Measurements from ENCODE around the gene GINS3. TPM values are rescaled to one million over a fixed set of nuclear protein-coding genes. Genes with fewer than 3 reads are reported as not detected.

GINS3 gene
- total RNA-seq, 4 donors from 2014 or later: 0.77 to 5.9 (median 5.0) TPM

- no peaks in the 10 kb centered on the region for H3K4me1 ChIP-seq
- intact Hi-C loops (cut with DNase I; ENCODE audit: low total_unique reads): loop anchor here (5.0 kb wide), 1 partner anchor 138 kb away; no protein-coding TSS in a partner anchor
- H3K27ac ChIP-seq: no peak overlapping the region
- H3K9me3 ChIP-seq: no peaks in the 10 kb centered on the region
- DNase-seq: no peak
- TF ChIP-seq, protein P1, sequence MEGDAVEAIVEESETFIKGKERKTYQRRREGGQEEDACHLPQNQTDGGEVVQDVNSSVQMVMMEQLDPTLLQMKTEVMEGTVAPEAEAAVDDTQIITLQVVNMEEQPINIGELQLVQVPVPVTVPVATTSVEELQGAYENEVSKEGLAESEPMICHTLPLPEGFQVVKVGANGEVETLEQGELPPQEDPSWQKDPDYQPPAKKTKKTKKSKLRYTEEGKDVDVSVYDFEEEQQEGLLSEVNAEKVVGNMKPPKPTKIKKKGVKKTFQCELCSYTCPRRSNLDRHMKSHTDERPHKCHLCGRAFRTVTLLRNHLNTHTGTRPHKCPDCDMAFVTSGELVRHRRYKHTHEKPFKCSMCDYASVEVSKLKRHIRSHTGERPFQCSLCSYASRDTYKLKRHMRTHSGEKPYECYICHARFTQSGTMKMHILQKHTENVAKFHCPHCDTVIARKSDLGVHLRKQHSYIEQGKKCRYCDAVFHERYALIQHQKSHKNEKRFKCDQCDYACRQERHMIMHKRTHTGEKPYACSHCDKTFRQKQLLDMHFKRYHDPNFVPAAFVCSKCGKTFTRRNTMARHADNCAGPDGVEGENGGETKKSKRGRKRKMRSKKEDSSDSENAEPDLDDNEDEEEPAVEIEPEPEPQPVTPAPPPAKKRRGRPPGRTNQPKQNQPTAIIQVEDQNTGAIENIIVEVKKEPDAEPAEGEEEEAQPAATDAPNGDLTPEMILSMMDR (IDR thresholded peaks at IDR 0.05): no peak
- no peak for TF ChIP-seq POLR2A (IDR thresholded peaks at IDR 0.05)
- no peak overlapping the region for H3K4me3 ChIP-seq
- no peaks in the 10 kb centered on the region for H3K27me3 ChIP-seq
- H3K36me3 ChIP-seq: no peaks in the 10 kb centered on the region
Measured at GRCh38 chr16:58348986-58349385, 43.3 kb upstream of the GINS3 start.

GRCh38 chr16:58352690-58353089, 39.6 kb upstream of the GINS3 start:
- Histone ChIP-seq H3K36me3 (no peaks in the 10 kb centered on the region), H3K4me3 (no peak overlapping the region), H3K27me3 (no peaks in the 10 kb centered on the region), H3K4me1 (no peaks in the 10 kb centered on the region), H3K9me3 (no peaks in the 10 kb centered on the region), H3K27ac (no peak overlapping the region)
- intact Hi-C loops (cut with DNase I; ENCODE audit: low total_unique reads): no loop called here
- no peak for DNase-seq
- TF ChIP-seq POLR2A (IDR thresholded peaks at IDR 0.05): no peak
- TF ChIP-seq, protein P1 (IDR thresholded peaks at IDR 0.05): no peak

GRCh38 chr16:58360041-58360634, 32.1 kb upstream of the GINS3 start:
- no peak overlapping the region for H3K27ac ChIP-seq
- H3K27me3 ChIP-seq: no peaks in the 10 kb centered on the region
- TF ChIP-seq POLR2A (IDR thresholded peaks at IDR 0.05): no peak
- no peak for DNase-seq
- intact Hi-C loops (cut with DNase I; ENCODE audit: low total_unique reads): no loop called here
- H3K4me1 ChIP-seq: no peaks in the 10 kb centered on the region
- no peaks in the 10 kb centered on the region for H3K36me3 ChIP-seq
- H3K9me3 ChIP-seq: peaks cover 0 to 4% of the 10 kb centered on the region in 2 donors
- H3K4me3 ChIP-seq: no peak overlapping the region

DNA sequence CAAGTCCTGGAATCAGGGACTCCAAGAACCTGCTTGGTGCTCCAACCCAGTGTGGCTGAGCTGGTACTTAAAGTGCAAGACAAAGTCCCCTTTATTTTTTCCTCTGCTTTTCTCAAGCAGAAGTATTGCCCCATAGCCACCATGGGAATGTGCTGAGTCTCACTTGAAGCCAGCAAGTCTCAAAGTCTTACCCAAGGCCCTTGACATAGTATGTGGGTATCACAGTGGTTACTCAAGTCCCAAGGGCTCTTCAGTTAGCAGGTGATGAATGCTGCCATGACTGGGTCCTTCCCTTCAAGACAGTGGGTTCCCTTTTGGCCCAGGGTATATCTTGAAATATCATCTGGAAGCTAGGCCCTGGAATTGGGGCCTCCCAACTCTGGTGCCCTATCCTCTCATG, 30.5 kb upstream of the GINS3 start:
- no peaks in the 10 kb centered on the region for H3K36me3 ChIP-seq
- intact Hi-C loops (cut with DNase I; ENCODE audit: low total_unique reads): no loop called here
- no peak for DNase-seq
- H3K4me3 ChIP-seq: no peak overlapping the region
- no peaks in the 10 kb centered on the region for H3K4me1 ChIP-seq
- TF ChIP-seq, protein P1 (IDR thresholded peaks at IDR 0.05): no peak
- H3K27me3 ChIP-seq: no peaks in the 10 kb centered on the region
- no peak overlapping the region for H3K27ac ChIP-seq
- H3K9me3 ChIP-seq: peaks cover 0 to 4% of the 10 kb centered on the region in 2 donors

- H3K4me3 ChIP-seq: no peak overlapping the region
- H3K27me3 ChIP-seq: no peaks in the 10 kb centered on the region
- H3K9me3 ChIP-seq: peaks cover 0 to 4% of the 10 kb centered on the region in 2 donors
- no peaks in the 10 kb centered on the region for H3K4me1 ChIP-seq
- intact Hi-C loops (cut with DNase I; ENCODE audit: low total_unique reads): no loop called here
- H3K27ac ChIP-seq: no peak overlapping the region
- no peak for TF ChIP-seq POLR2A (IDR thresholded peaks at IDR 0.05)
- TF ChIP-seq, protein P1 (IDR thresholded peaks at IDR 0.05): no peak
- no peaks in the 10 kb centered on the region for H3K36me3 ChIP-seq
- DNase-seq: no peak
Measured at GRCh38 chr16:58363746-58364393, 28.4 kb upstream of the GINS3 start.

All from uterus (tissue), 4 donors.